Measurements from ENCODE around the gene ACOX3. TPM values are rescaled to one million over a fixed set of nuclear protein-coding genes. Genes with fewer than 3 reads are reported as not detected.

Gene ACOX3
- total RNA-seq, 4 donors from 2014 or later = 19.0 to 32.9 (median 22.1) TPM

DNA sequence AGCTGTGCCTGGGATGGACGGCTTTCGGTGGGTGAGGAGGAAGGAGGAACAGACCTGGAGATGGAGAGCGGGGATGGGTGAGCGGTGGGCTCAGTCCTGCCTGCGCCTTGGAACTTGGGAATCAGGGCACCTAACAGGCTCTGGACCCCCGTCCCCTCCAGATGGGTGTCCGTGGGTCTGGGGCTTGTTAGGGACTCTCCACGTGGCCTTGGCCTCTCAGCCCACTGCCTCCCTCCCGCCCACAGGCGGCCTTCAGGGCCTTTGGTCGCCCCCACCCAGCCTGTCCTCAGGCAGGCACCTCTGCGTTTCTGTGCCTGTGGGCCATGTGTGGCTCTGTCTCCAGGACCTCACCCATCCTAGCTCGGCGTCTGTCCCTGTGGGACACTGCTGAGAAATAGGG lies 29.0 kb upstream of the ACOX3 start:
- H3K27ac ChIP-seq = no peak overlapping the region
- no peaks in the 10 kb centered on the region for H3K27me3 ChIP-seq
- intact Hi-C loops (cut with DNase I; ENCODE audit: low total_unique reads) = loop anchor here (2.0 kb wide), 1 partner anchor 125 kb away; no protein-coding TSS in a partner anchor
- ATAC-seq = no peak
- no peak for TF ChIP-seq POLR2A (IDR thresholded peaks at IDR 0.05)
- in situ Hi-C loops (cut with MboI; ENCODE audit: low sequenced_read_pairs in 4 of 4) = loop anchor here in 1 of 4 donors (10.0 kb wide), 1 partner anchor 125 kb away; the partner anchor contains the start of gene CPZ
- H3K4me1 ChIP-seq = no peaks in the 10 kb centered on the region
- H3K36me3 ChIP-seq = peaks cover 0 to 41% of the 10 kb centered on the region in 2 donors
- no peak overlapping the region for H3K4me3 ChIP-seq
- no peaks in the 10 kb centered on the region for H3K9me3 ChIP-seq
- DNase-seq = no peak

DNA sequence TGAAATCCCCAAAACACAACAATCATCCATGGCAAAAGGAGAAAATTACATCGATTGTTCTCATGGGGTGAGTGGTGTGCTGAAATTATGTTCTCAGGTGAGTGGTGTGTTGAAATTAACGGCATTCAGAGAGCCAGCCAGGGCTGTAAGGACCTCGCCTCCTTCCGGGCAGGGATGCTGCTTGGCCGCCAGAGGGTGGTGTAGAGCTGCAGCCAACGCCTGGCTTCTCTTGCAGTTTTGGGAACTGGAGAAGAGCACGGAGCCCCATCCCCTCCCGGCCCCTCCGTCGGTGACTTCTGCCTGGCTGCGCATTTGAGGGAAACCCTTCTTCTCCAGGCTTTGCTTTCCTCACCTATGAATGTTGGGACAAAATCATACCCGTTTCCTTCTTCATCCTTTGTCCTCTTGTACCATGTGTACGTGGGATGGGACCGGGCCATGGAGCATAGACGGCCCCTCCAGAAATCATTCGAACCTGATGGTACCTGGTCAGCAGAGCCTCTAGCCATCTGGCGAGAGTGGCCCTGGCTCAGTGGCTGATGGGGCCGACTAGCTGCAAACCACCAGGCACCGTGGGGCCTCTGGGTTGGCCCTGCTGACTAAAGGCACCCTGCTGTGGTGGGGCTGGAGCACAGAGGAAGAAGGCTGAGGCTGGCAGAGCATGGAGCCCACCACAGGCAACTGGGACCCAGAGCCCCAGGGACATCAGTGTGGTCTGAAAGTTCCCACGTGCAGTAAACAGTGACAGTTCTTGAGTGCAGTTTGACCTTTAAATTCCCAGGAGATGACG lies 28.4 kb upstream of the ACOX3 start:
- no peak for TF ChIP-seq POLR2A (IDR thresholded peaks at IDR 0.05)
- TF ChIP-seq, protein P1, sequence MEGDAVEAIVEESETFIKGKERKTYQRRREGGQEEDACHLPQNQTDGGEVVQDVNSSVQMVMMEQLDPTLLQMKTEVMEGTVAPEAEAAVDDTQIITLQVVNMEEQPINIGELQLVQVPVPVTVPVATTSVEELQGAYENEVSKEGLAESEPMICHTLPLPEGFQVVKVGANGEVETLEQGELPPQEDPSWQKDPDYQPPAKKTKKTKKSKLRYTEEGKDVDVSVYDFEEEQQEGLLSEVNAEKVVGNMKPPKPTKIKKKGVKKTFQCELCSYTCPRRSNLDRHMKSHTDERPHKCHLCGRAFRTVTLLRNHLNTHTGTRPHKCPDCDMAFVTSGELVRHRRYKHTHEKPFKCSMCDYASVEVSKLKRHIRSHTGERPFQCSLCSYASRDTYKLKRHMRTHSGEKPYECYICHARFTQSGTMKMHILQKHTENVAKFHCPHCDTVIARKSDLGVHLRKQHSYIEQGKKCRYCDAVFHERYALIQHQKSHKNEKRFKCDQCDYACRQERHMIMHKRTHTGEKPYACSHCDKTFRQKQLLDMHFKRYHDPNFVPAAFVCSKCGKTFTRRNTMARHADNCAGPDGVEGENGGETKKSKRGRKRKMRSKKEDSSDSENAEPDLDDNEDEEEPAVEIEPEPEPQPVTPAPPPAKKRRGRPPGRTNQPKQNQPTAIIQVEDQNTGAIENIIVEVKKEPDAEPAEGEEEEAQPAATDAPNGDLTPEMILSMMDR (IDR thresholded peaks at IDR 0.05 in 4 of 5, conservative IDR thresholded peaks at IDR 0.05 in 1 of 5) = peak; percentile 50 to 78 (median 71)
- Histone ChIP-seq H3K4me1 (no peaks in the 10 kb centered on the region), H3K27me3 (no peaks in the 10 kb centered on the region), H3K4me3 (no peak overlapping the region), H3K36me3 (peaks cover 0 to 44% of the 10 kb centered on the region in 2 donors), H3K9me3 (no peaks in the 10 kb centered on the region), H3K27ac (no peak overlapping the region)
- ATAC-seq (peak; percentile 40 to 72), DNase-seq (peak in 1 of 2 donors; percentile 35)
- in situ Hi-C loops (cut with MboI; ENCODE audit: low sequenced_read_pairs in 4 of 4) = loop anchor here in 1 of 4 donors (10.0 kb wide), 1 partner anchor 126 kb away; the partner anchor contains the start of gene CPZ
- intact Hi-C loops (cut with DNase I; ENCODE audit: low total_unique reads) = loop anchor here (2.0 kb wide), 1 partner anchor 126 kb away; no protein-coding TSS in a partner anchor

DNA sequence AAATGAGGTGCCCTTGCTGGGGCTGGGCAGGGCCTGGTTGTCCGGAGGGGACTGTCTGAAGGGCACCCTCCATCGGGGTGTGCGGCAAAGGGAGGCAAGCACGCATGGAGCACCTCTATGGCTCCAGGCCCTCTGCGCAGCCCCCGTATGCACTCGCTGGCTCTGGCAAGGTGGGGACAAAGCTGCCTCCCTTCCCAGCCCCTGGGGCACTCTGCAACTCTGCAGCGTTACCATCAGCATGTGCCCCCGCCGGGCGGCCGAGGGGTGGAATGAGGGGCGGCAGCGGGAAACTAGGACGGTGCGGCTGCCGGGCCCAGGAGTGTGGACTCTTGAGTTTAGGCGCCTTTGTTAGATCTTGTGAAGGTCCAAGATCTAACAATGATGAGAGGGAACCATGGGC lies 26.5 kb upstream of the ACOX3 start:
- intact Hi-C loops (cut with DNase I; ENCODE audit: low total_unique reads) = no loop called here
- Histone ChIP-seq H3K9me3 (no peaks in the 10 kb centered on the region), H3K27ac (no peak overlapping the region), H3K27me3 (no peaks in the 10 kb centered on the region), H3K4me3 (no peak overlapping the region), H3K4me1 (no peaks in the 10 kb centered on the region), H3K36me3 (peaks cover 0 to 48% of the 10 kb centered on the region in 2 donors)
- ATAC-seq = no peak
- no peak for DNase-seq
- in situ Hi-C loops (cut with MboI; ENCODE audit: low sequenced_read_pairs in 4 of 4) = loop anchor here in 1 of 4 donors (10.0 kb wide), 1 partner anchor 128 kb away; the partner anchor contains the start of gene CPZ
- TF ChIP-seq, protein P1 (IDR thresholded peaks at IDR 0.05 in 4 of 5, conservative IDR thresholded peaks at IDR 0.05 in 1 of 5) = no peak
- TF ChIP-seq POLR2A (IDR thresholded peaks at IDR 0.05) = no peak

DNA sequence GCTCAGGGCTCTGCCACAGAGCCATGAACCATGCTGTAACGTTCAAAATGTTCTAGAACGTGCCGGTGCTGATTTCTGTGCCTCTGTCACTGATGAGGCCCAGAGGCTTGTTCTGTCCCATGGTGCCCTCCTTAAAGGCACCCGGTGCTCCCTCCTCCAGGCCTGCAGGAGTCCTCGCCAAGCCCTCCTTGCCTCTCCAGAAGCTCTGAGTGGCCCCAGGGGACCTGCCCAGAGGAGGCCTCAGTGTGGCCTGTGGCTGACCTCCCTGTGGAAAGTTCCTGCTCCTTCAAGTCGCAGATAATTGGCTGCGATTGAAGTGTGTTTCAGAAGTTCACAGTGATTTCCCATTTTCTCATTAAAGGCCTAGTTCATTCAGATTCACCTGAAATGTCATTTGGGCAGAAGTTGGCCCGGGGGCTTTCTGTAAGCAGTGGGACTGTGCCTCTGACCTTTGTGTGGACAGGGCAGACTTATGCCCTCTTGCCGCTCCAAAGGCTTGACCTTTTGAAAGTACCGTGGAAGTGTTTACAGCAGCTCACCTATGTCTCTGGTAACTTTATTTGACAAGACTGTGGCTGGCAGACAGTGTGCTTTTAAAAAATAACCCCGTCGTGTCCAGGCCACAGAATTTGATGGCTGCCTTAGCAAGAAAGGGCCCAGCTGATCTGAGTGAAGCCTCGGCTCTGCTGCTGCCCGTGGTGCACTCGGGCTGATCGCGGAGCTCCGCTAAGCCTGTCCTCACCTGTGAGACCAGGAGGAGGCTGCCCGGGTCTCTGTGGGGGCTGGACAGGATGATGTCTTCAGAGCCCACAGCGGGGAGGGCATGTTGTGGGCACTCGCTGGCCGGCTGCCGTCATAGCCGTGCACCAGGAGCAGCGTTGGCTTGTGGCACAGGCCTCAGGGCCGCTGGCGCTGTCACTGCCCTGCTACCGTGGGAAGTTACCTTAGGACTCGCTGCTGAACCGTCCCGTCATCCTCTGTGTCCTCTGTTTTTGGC lies 25.4 kb upstream of the ACOX3 start:
- intact Hi-C loops (cut with DNase I; ENCODE audit: low total_unique reads) (no loop called here), in situ Hi-C loops (cut with MboI; ENCODE audit: low sequenced_read_pairs in 4 of 4) (loop anchor here in 1 of 4 donors (10.0 kb wide), 1 partner anchor 129 kb away; the partner anchor contains the start of gene CPZ)
- Histone ChIP-seq H3K4me3 (no peak overlapping the region), H3K4me1 (no peaks in the 10 kb centered on the region), H3K36me3 (peaks cover 0 to 55% of the 10 kb centered on the region in 2 donors), H3K9me3 (no peaks in the 10 kb centered on the region), H3K27ac (no peak overlapping the region), H3K27me3 (no peaks in the 10 kb centered on the region)
- no peak for DNase-seq
- TF ChIP-seq, protein P1 (IDR thresholded peaks at IDR 0.05 in 4 of 5, conservative IDR thresholded peaks at IDR 0.05 in 1 of 5) = no peak
- no peak for TF ChIP-seq POLR2A (IDR thresholded peaks at IDR 0.05)
- no peak for ATAC-seq
